Ascending aorta (tissue), 2 donors: ENCODE measurements around the gene SLC16A5. TPM values are rescaled to one million over a fixed set of nuclear protein-coding genes. Genes with fewer than 3 reads are reported as not detected.
A peak's percentile ranks its signal among the peaks of the same experiment; 100 is the strongest.

Experiments
- DNase-seq, 2 donors: peaks; one replicate each; pipeline ENCODE4 v3.0.0-alpha.2; 2019; ENCODE audit warnings: low spot score in 2 of 2
- H3K27ac ChIP-seq, 2 donors: fragments of 200-600 bp; sonication (generic); one replicate each; pipeline ENCODE4 v1.5.1; 2016 to 2017; ENCODE audit warnings: mild to moderate bottlenecking in 1 of 2
- H3K27me3 ChIP-seq: fragments of 200-600 bp; sonication (generic); one replicate; pipeline ENCODE4 v1.5.1; 2017
- H3K36me3 ChIP-seq, 2 donors: fragments of 200-600 bp; sonication (generic); one replicate each; pipeline ENCODE4 v1.5.1; 2016
- H3K4me1 ChIP-seq, 2 donors: fragments of 200-600 bp; sonication (generic); one replicate each; pipeline ENCODE4 v1.5.1; 2016 to 2017; ENCODE audit warnings: mild to moderate bottlenecking in 1 of 2
- H3K4me3 ChIP-seq, 2 donors: fragments of 200-600 bp; sonication (generic); one replicate each; pipeline ENCODE4 v1.5.1; 2016 to 2017; ENCODE audit warnings: mild to moderate bottlenecking in 1 of 2
- H3K9me3 ChIP-seq, 2 donors: fragments of 200-600 bp; sonication (generic); one replicate each; pipeline ENCODE4 v1.5.1; 2016
- intact Hi-C: fragments of 100-400 bp; cut with DNase I; formaldehyde crosslinking; loops from one replicate; pipeline ENCODE4 v1.15.1; 2023
- total RNA-seq: library from RNA; depleted of rRNA; stranded (reverse); fragments of >200 nt; gene quantifications from one replicate; pipeline ENCODE4 v1.1.0, GENCODE V29; 2016
- TF ChIP-seq, protein P1 (sequence below), 3 experiments: fragments of 200-600 bp in 2 of 3; fragments of 450-650 bp in 1 of 3; sonication (generic) in 2 of 3; IDR thresholded peaks; one replicate each; pipeline ENCODE4 v1.5.1; 2016 to 2019; ENCODE audit warnings: antibody characterized with exemption in 3 of 3, mild to moderate bottlenecking in 1 of 3, moderate library complexity in 1 of 3

The SLC16A5 gene
- total RNA-seq, 1 donor from 2014 or later: 101 TPM

DNA sequence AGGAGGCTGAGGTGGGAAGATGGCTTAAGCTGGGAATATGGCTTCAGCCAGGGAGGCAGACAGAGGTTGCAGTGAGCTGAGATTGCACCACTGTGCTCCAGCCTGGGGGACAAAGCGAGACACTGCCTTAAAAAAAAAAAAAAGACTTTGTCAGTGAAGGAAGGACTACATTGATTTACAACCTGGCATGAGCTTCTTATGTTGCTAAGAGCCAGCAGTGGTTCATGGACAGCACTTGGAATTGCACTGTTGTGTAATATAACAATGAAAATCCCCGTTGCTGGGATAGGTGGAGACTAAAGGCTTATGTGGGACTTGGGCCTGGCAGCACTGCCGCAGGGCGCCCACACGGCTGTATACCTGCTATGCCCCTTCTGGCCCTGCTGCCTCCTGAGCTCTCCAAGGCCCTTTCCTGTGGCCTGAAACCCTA is 14.1 kb upstream of the SLC16A5 start:
- intact Hi-C loops: no loop called here
- Histone ChIP-seq H3K27me3 (no peaks in the 10 kb centered on the region), H3K9me3 (no peaks in the 10 kb centered on the region), H3K27ac (no peak overlapping the region), H3K36me3 (no peaks in the 10 kb centered on the region), H3K4me3 (no peak overlapping the region), H3K4me1 (peaks cover 9 to 13% of the 10 kb centered on the region in 2 donors)
- TF ChIP-seq, protein P1, sequence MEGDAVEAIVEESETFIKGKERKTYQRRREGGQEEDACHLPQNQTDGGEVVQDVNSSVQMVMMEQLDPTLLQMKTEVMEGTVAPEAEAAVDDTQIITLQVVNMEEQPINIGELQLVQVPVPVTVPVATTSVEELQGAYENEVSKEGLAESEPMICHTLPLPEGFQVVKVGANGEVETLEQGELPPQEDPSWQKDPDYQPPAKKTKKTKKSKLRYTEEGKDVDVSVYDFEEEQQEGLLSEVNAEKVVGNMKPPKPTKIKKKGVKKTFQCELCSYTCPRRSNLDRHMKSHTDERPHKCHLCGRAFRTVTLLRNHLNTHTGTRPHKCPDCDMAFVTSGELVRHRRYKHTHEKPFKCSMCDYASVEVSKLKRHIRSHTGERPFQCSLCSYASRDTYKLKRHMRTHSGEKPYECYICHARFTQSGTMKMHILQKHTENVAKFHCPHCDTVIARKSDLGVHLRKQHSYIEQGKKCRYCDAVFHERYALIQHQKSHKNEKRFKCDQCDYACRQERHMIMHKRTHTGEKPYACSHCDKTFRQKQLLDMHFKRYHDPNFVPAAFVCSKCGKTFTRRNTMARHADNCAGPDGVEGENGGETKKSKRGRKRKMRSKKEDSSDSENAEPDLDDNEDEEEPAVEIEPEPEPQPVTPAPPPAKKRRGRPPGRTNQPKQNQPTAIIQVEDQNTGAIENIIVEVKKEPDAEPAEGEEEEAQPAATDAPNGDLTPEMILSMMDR (IDR thresholded peaks at IDR 0.05): no peak
- no peak for DNase-seq

- no peak overlapping the region for H3K4me3 ChIP-seq
- H3K27me3 ChIP-seq: no peaks in the 10 kb centered on the region
- H3K4me1 ChIP-seq: peaks cover 9 to 21% of the 10 kb centered on the region in 2 donors
- no peak for DNase-seq
- H3K36me3 ChIP-seq: no peaks in the 10 kb centered on the region
- H3K9me3 ChIP-seq: no peaks in the 10 kb centered on the region
- intact Hi-C loops: no loop called here
- TF ChIP-seq, protein P1 (IDR thresholded peaks at IDR 0.05): no peak
- H3K27ac ChIP-seq: no peak overlapping the region
These were observed 13.2 kb upstream of the SLC16A5 start for GRCh38 chr17:75074532-75074931.

- intact Hi-C loops: loop anchor here (2.0 kb wide), 1 partner anchor 31 kb away; no protein-coding TSS in a partner anchor
- peak overlapping the region in 1 of 2 donors; percentile 1 for H3K27ac ChIP-seq
- H3K9me3 ChIP-seq: no peaks in the 10 kb centered on the region
- no peaks in the 10 kb centered on the region for H3K27me3 ChIP-seq
- TF ChIP-seq, protein P1 (IDR thresholded peaks at IDR 0.05): no peak
- no peaks in the 10 kb centered on the region for H3K36me3 ChIP-seq
- DNase-seq: no peak
- peaks cover 9 to 22% of the 10 kb centered on the region in 2 donors for H3K4me1 ChIP-seq
- H3K4me3 ChIP-seq: no peak overlapping the region
These were observed 12.0 kb upstream of the SLC16A5 start for GRCh38 chr17:75075597-75076336.

DNA sequence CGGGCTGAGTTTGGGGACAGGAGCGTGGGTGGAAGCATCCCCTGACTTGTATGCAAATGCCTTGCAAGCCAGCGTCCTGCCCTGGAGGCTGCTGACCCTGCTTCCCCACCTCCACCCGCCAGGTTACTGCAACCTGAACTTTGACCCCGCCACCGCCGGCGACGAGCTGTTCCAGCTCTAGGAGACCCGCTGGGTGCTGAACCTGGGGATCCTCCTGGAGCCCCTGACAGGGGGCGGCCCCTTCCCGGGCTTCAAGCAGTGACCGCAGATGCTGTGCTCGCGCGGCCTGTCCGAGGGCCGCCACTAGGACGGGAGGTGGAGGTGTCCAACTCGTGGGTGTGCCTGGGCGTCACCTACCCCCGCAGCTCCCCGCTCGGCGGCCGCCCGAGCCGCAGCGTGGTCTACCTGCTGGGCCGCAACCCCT is 10.7 kb upstream of the SLC16A5 start:
- Histone ChIP-seq H3K36me3 (no peaks in the 10 kb centered on the region), H3K4me3 (peak overlapping the region; percentile 46 to 66), H3K27ac (peak overlapping the region; percentile 88 to 89), H3K4me1 (peaks cover 9 to 22% of the 10 kb centered on the region in 2 donors), H3K9me3 (no peaks in the 10 kb centered on the region), H3K27me3 (no peaks in the 10 kb centered on the region)
- TF ChIP-seq, protein P1 (IDR thresholded peaks at IDR 0.05): no peak
- intact Hi-C loops: loop anchor here (2.0 kb wide), 1 partner anchor 30 kb away; no protein-coding TSS in a partner anchor
- no peak for DNase-seq

GRCh38 chr17:75077496-75078283 is 10.1 kb upstream of the SLC16A5 start:
- intact Hi-C loops: loop anchor here (2.0 kb wide), 1 partner anchor 29 kb away; no protein-coding TSS in a partner anchor
- DNase-seq: peak in 1 of 2 donors; percentile 87
- Histone ChIP-seq H3K4me1 (peaks cover 9 to 22% of the 10 kb centered on the region in 2 donors), H3K36me3 (no peaks in the 10 kb centered on the region), H3K27me3 (no peaks in the 10 kb centered on the region), H3K9me3 (no peaks in the 10 kb centered on the region), H3K27ac (peak overlapping the region; percentile 88 to 89), H3K4me3 (peak overlapping the region; percentile 46 to 66)
- TF ChIP-seq, protein P1 (IDR thresholded peaks at IDR 0.05): peak in 1 of 3 experiments; percentile 16
